MCF 10A (cell line): ENCODE results near the gene UCK1. TPM values are rescaled to one million over a fixed set of nuclear protein-coding genes. Genes with fewer than 3 reads are reported as not detected.

Source experiments
- BruUV-seq: library from RNA; stranded (reverse); fragments of 400-500 nt; replicated peaks from 2 replicates; lab custom pipeline; 2021; lab: Mats Ljungman, UMichigan
- CTCF ChIA-PET: fragments of 300-600 bp; sonication (Branson Sonifier 250); formaldehyde crosslinking; extraction: SDS; loops from one replicate; lab custom pipeline; 2021; ENCODE audit warnings: antibody characterized with exemption, inconsistent platforms; lab: Yijun Ruan, JAX
- POLR2A ChIA-PET: fragments of 300-600, 350-650 bp; sonication (Branson Sonifier 250); formaldehyde crosslinking; extraction: SDS; loops from one replicate; lab custom pipeline; 2020; ENCODE audit warnings: antibody characterized with exemption, inconsistent platforms; lab: Yijun Ruan, JAX
- DNase-seq: peaks from one replicate; pipeline ENCODE4 v3.0.0-alpha.2; 2018; ENCODE audit not compliant: unreplicated experiment
- H3K27ac Mint-ChIP-seq: one replicate; pipeline ENCODE4 v1.8.0; 2022; ENCODE audit warnings: mild to moderate bottlenecking, low read depth, mixed read lengths; ENCODE audit not compliant: unreplicated experiment
- H3K27me3 Mint-ChIP-seq: one replicate; pipeline ENCODE4 v1.8.0; 2022; ENCODE audit warnings: mixed read lengths; ENCODE audit not compliant: insufficient read depth, unreplicated experiment
- H3K36me3 Mint-ChIP-seq: one replicate; pipeline ENCODE4 v1.8.0; 2022; ENCODE audit warnings: mild to moderate bottlenecking, moderate library complexity, mixed read lengths; ENCODE audit not compliant: insufficient read depth, unreplicated experiment
- H3K4me1 Mint-ChIP-seq: one replicate; pipeline ENCODE4 v1.8.0; 2022; ENCODE audit warnings: mixed read lengths; ENCODE audit not compliant: insufficient read depth, unreplicated experiment
- H3K4me3 Mint-ChIP-seq: one replicate; pipeline ENCODE4 v1.8.0; 2022; ENCODE audit warnings: mild to moderate bottlenecking, moderate library complexity, mixed read lengths; ENCODE audit not compliant: unreplicated experiment
- H3K9me3 Mint-ChIP-seq: one replicate; pipeline ENCODE4 v1.8.0; 2022; ENCODE audit warnings: mixed read lengths; ENCODE audit not compliant: unreplicated experiment
- CTCF ChIP-seq: fragments of 200-600 bp; IDR thresholded peaks from one replicate; pipeline ENCODE4 v1.8.0; 2022; ENCODE audit warnings: antibody characterized with exemption, mild to moderate bottlenecking; ENCODE audit not compliant: unreplicated experiment
- intact Hi-C: fragments of 100-400 bp; cut with micrococcal nuclease; formaldehyde crosslinking; loops from 2 replicates; pipeline ENCODE4 v1.14.1; 2022
- total RNA-seq: library from RNA; stranded (reverse); gene quantifications from 2 replicates; pipeline ENCODE4 v1.2.3, GENCODE V29; 2022

The UCK1 gene
- total RNA-seq, 1 experiment from 2014 or later: 20.0 TPM

- intact Hi-C loops: no loop called here
- peaks cover 57% of the 10 kb centered on the region for H3K36me3 Mint-ChIP-seq
- no peaks in the 10 kb centered on the region for H3K9me3 Mint-ChIP-seq
- no peak overlapping the region for H3K27ac Mint-ChIP-seq
- no peak for TF ChIP-seq CTCF
- POLR2A ChIA-PET: interaction anchor here (0.8 to 1.0 kb wide), 2 partner anchors 9 to 10 kb away, joined by 3 read pairs; no protein-coding TSS in a partner anchor
- H3K4me3 Mint-ChIP-seq: no peak overlapping the region
- BruUV-seq: no TSS peak
- no peak for DNase-seq
- H3K4me1 Mint-ChIP-seq: no peaks in the 10 kb centered on the region
- no peaks in the 10 kb centered on the region for H3K27me3 Mint-ChIP-seq
- CTCF ChIA-PET: interaction anchor here (0.6 kb wide), 1 partner anchor 189 kb away, joined by 4 read pairs; no protein-coding TSS in a partner anchor
These were observed 5.2 kb downstream of the UCK1 start for GRCh38 chr9:131525643-131526565.

- CTCF ChIA-PET: no interaction called here
- H3K4me1 Mint-ChIP-seq: no peaks in the 10 kb centered on the region
- no peaks in the 10 kb centered on the region for H3K9me3 Mint-ChIP-seq
- H3K36me3 Mint-ChIP-seq: peaks cover 57% of the 10 kb centered on the region
- no peak overlapping the region for H3K27ac Mint-ChIP-seq
- POLR2A ChIA-PET: interaction anchor here (0.8 kb wide), 1 partner anchor 11 kb away, joined by 3 read pairs; no protein-coding TSS in a partner anchor
- TF ChIP-seq CTCF: no peak
- intact Hi-C loops: no loop called here
- BruUV-seq: no TSS peak
- H3K4me3 Mint-ChIP-seq: no peak overlapping the region
- DNase-seq: no peak
- H3K27me3 Mint-ChIP-seq: no peaks in the 10 kb centered on the region
These were observed 6.3 kb downstream of the UCK1 start for GRCh38 chr9:131524665-131525315.

GRCh38 chr9:131523451-131524435 lies 7.3 kb downstream of the UCK1 start:
- no peak for DNase-seq
- Mint-ChIP-seq H3K27me3 (no peaks in the 10 kb centered on the region), H3K27ac (no peak overlapping the region), H3K4me1 (no peaks in the 10 kb centered on the region), H3K9me3 (no peaks in the 10 kb centered on the region), H3K36me3 (peaks cover 58% of the 10 kb centered on the region), H3K4me3 (no peak overlapping the region)
- no TSS peak for BruUV-seq
- intact Hi-C loops: no loop called here
- CTCF ChIA-PET: interaction anchor here (0.6 to 0.7 kb wide), 2 partner anchors 16 to 712 kb away, joined by 3 read pairs; no protein-coding TSS in a partner anchor
- POLR2A ChIA-PET: interaction anchor here (0.5 to 1.0 kb wide), 2 partner anchors 21 to 65 kb away, joined by 3 to 4 read pairs; partner anchors contain the start of gene POMT1
- TF ChIP-seq CTCF: no peak
